IMR-90 (cell line): ENCODE data around the gene TYRO3. TPM values are rescaled to one million over a fixed set of nuclear protein-coding genes. Genes with fewer than 3 reads are reported as not detected.

Experiments used
- ATAC-seq: fragments of 200-7000 bp; cut with Tn5 transposase; 2 replicates; pipeline ENCODE4 v1.9.1; 2020; ENCODE audit warnings: low read depth, mild to moderate bottlenecking, moderate library complexity
- BruUV-seq: library from RNA; stranded (reverse); fragments of 400-500 nt; replicated peaks from 2 replicates; lab custom pipeline; 2021; lab: Mats Ljungman, UMichigan
- CTCF ChIA-PET: fragments of 300-600 bp; formaldehyde crosslinking; extraction: SDS; loops from one replicate; lab custom pipeline; 2021; ENCODE audit warnings: antibody characterized with exemption; lab: Yijun Ruan, JAX
- POLR2A ChIA-PET: fragments of 300-600 bp; sonication (Branson Sonifier 250); formaldehyde crosslinking; loops from one replicate; lab custom pipeline; 2022; ENCODE audit warnings: antibody characterized with exemption; ENCODE audit not compliant: unreplicated experiment; lab: Charles Lee
- DNase-seq: peaks from one replicate; pipeline ENCODE4 v3.0.0; 2013
- H2AFZ ChIP-seq: replicated peaks from 2 replicates; pipeline ENCODE3; 2013; ENCODE audit warnings: low read length, mild to moderate bottlenecking; ENCODE audit not compliant: poor library complexity
- H2AK5ac ChIP-seq: 2 replicates; pipeline ENCODE4 v1.6.1; 2013; ENCODE audit warnings: low read depth, low read length, inconsistent platforms
- H2AK9ac ChIP-seq: replicated peaks from 2 replicates; pipeline ENCODE3; 2013; ENCODE audit warnings: mild to moderate bottlenecking, low read depth, low read length, moderate library complexity; ENCODE audit not compliant: poor library complexity
- H2BK120ac ChIP-seq: 2 replicates; pipeline ENCODE4 v1.6.1; 2013; ENCODE audit warnings: low read depth, low read length, inconsistent platforms
- H2BK15ac ChIP-seq: 3 replicates; pipeline ENCODE4 v1.6.1; 2013; ENCODE audit warnings: low read depth, low read length, inconsistent platforms
- H2BK20ac ChIP-seq: 2 replicates; pipeline ENCODE4 v1.6.1; 2013; ENCODE audit warnings: low read depth, mild to moderate bottlenecking, inconsistent platforms, low read length, moderate library complexity
- H2BK5ac ChIP-seq: 2 replicates; pipeline ENCODE4 v1.6.1; 2013; ENCODE audit warnings: mild to moderate bottlenecking, low read depth, low read length, inconsistent platforms; ENCODE audit not compliant: poor library complexity, severe bottlenecking
- H3K14ac ChIP-seq: replicated peaks from 2 replicates; pipeline ENCODE4 v1.6.1; 2013; ENCODE audit warnings: low read depth, low read length, inconsistent platforms
- H3K18ac ChIP-seq: 2 replicates; pipeline ENCODE4 v1.6.1; 2013; ENCODE audit warnings: low read depth, low read length, control low read depth
- H3K23ac ChIP-seq: 2 replicates; pipeline ENCODE4 v1.6.1; 2013; ENCODE audit warnings: low read depth, low read length, inconsistent platforms
- H3K27ac ChIP-seq: 2 replicates; pipeline ENCODE4 v1.5.1; 2013; ENCODE audit warnings: mild to moderate bottlenecking, control low read depth, low read length; ENCODE audit not compliant: insufficient read depth
- H3K27me3 ChIP-seq: 2 replicates; pipeline ENCODE4 v1.6.1; 2013; ENCODE audit warnings: low read length; ENCODE audit not compliant: control insufficient read depth, insufficient read depth
- H3K36me3 ChIP-seq: 2 replicates; pipeline ENCODE4 v1.6.1; 2013; ENCODE audit warnings: low read length, mixed read lengths; ENCODE audit not compliant: control insufficient read depth, insufficient read depth
- H3K4ac ChIP-seq: 2 replicates; pipeline ENCODE4 v1.6.1; 2013; ENCODE audit warnings: low read depth, low read length, inconsistent platforms
- H3K4me1 ChIP-seq: 2 replicates; pipeline ENCODE4 v1.6.1; 2013; ENCODE audit warnings: low read length, mixed read lengths; ENCODE audit not compliant: control insufficient read depth, insufficient read depth
- H3K4me2 ChIP-seq: 2 replicates; pipeline ENCODE4 v1.6.1; 2013; ENCODE audit warnings: low read depth, mild to moderate bottlenecking, control low read depth, low read length, moderate library complexity
- H3K4me3 ChIP-seq: 2 replicates; pipeline ENCODE4 v1.5.1; 2013; ENCODE audit warnings: low read depth, mild to moderate bottlenecking, control low read depth, low read length, moderate library complexity; ENCODE audit not compliant: insufficient read depth
- H3K56ac ChIP-seq: 2 replicates; pipeline ENCODE4 v1.6.1; 2013; ENCODE audit warnings: low read length, inconsistent platforms; ENCODE audit not compliant: insufficient read depth; ENCODE audit errors: extremely low read depth
- H3K79me1 ChIP-seq, 2 experiments: 2 replicates each; pipeline ENCODE4 v1.6.1; 2013; ENCODE audit warnings: low read length in 2 of 2, inconsistent platforms in 1 of 2, low read depth in 1 of 2
- H3K9ac ChIP-seq: 2 replicates; pipeline ENCODE4 v1.6.1; 2013; ENCODE audit warnings: low read depth, low read length, control low read depth
- H3K9me1 ChIP-seq: 2 replicates; pipeline ENCODE4 v1.6.1; 2013; ENCODE audit warnings: low read length, inconsistent platforms; ENCODE audit not compliant: insufficient read depth
- H3K9me3 ChIP-seq: 2 replicates; pipeline ENCODE4 v1.6.1; 2013; ENCODE audit warnings: low read length; ENCODE audit not compliant: control insufficient read depth, insufficient read depth
- H4K20me1 ChIP-seq: 2 replicates; pipeline ENCODE4 v1.6.1; 2013; ENCODE audit warnings: low read length, inconsistent platforms; ENCODE audit not compliant: insufficient read depth
- H4K5ac ChIP-seq: 2 replicates; pipeline ENCODE4 v1.6.1; 2013; ENCODE audit warnings: mild to moderate bottlenecking, low read depth, low read length, control low read depth
- H4K8ac ChIP-seq, 2 experiments: 2 replicates each; pipeline ENCODE4 v1.6.1; 2013; ENCODE audit warnings: low read depth in 2 of 2, low read length in 2 of 2, control low read depth in 1 of 2, inconsistent platforms in 1 of 2
- H4K91ac ChIP-seq: 2 replicates; pipeline ENCODE4 v1.6.1; 2013; ENCODE audit warnings: low read depth, low read length, inconsistent platforms; ENCODE audit not compliant: insufficient read depth
- FOS ChIP-seq: fragments of 150-350 bp; IDR thresholded peaks from 2 replicates; pipeline ENCODE4 v1.6.1; 2016; ENCODE audit warnings: low read depth, low read length
- MXI1 ChIP-seq: IDR thresholded peaks from 2 replicates; pipeline ENCODE4 v1.6.1; 2012; ENCODE audit warnings: low read depth, mild to moderate bottlenecking, low read length, moderate library complexity, borderline replicate concordance
- NFE2L2 ChIP-seq: fragments of 150-350 bp; IDR thresholded peaks from 2 replicates; pipeline ENCODE4 v1.6.1; 2016; ENCODE audit warnings: low read depth, mild to moderate bottlenecking, low read length
- RCOR1 ChIP-seq: IDR thresholded peaks from 2 replicates; pipeline ENCODE4 v1.6.1; 2012; ENCODE audit warnings: mild to moderate bottlenecking, low read length, improper control_type of control experiment; ENCODE audit not compliant: insufficient replicate concordance
- WGBS, 2 experiments: methylation state at CpG; one replicate each; pipeline versions ENCODE4 v1.1.5 to v1.1.7; 2013; ENCODE audit warnings: missing lambda C conversion rate in 2 of 2; ENCODE audit not compliant: insufficient read length in 1 of 2; ENCODE audit errors: extremely low coverage in 2 of 2; 5-methylcytosine and 5-hydroxymethylcytosine counted together
- dilution Hi-C: fragments of 300-500 bp; cut with HindIII; formaldehyde crosslinking; loops from one replicate; pipeline ENCODE4 v1.14.3; 2018; ENCODE audit warnings: low sequenced_read_pairs; ENCODE audit not compliant: unreplicated experiment
- in situ Hi-C: fragments of 300-500 bp; cut with MboI; formaldehyde crosslinking; loops from 3 replicates; pipeline ENCODE4 v1.14.3; 2019; ENCODE audit warnings: low sequenced_read_pairs, inconsistent platforms, mixed read lengths
- intact Hi-C: fragments of 100-400 bp; cut with micrococcal nuclease; formaldehyde crosslinking; loops from 2 replicates; pipeline ENCODE4 v1.10.0; 2022
- polyA plus RNA-seq, 3 experiments: library from polyadenylated mRNA; depleted of rRNA; stranded (reverse); fragments of >200 nt; gene quantifications; 2 replicates each; pipeline ENCODE4 v1.2.3, GENCODE V29; 2012; ENCODE audit warnings: low replicate concordance in 1 of 3
- total RNA-seq: library from RNA; depleted of rRNA; stranded (reverse); fragments of >200 nt; gene quantifications from 2 replicates; pipeline ENCODE4 v1.2.3, GENCODE V29; 2012

The TYRO3 gene
- total and polyA plus RNA-seq, 2 of the 4 experiments (the other 2 are of a cell fraction): 11.5 to 18.4 TPM

DNA sequence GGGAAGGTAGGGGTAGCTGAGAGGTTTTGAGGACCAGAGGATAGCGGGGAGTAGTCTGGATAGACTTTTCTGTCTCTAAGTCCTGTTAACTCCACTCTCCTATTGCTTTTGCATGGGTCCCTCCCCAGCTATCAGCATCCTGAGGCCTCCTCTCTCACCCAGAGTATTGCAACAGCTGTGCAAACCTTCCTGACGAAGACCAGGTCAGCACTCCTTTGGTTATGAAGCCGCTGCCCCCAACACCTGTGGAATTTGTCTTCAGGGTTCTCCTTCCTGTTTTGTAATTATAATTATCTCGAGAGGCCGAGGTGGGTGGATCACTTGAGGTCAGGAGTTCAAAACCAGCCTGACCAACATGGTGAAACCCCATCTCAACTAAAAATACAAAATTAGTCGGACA, 24.8 kb downstream of the TYRO3 start:
- Histone ChIP-seq H4K8ac (no peak overlapping the region), H2BK5ac (no peak overlapping the region), H3K9me1 (no peaks in the 10 kb centered on the region; the same call in 1 of the 2 replicates), H2AFZ (no peak overlapping the region), H4K91ac (no peak overlapping the region), H3K4me2 (no peak overlapping the region), H4K20me1 (no peaks in the 10 kb centered on the region), H3K36me3 (no peaks in the 10 kb centered on the region), H4K5ac (no peak overlapping the region), H3K23ac (no peak overlapping the region), H3K18ac (no peak overlapping the region), H3K4ac (no peak overlapping the region), H3K9ac (no peak overlapping the region), H2AK5ac (no peak overlapping the region), H2BK20ac (no peak overlapping the region), H3K56ac (no peak overlapping the region), H3K79me1 (no peaks in the 10 kb centered on the region), H3K27me3 (no peaks in the 10 kb centered on the region), H3K4me1 (peaks cover 4% of the 10 kb centered on the region; the same call in 1 of the 2 replicates), H2BK120ac (no peak overlapping the region), H3K4me3 (no peak overlapping the region), H2AK9ac (no peak overlapping the region), H3K9me3 (no peaks in the 10 kb centered on the region), H3K27ac (no peak overlapping the region), H2BK15ac (no peak overlapping the region), H3K14ac (no peak overlapping the region)
- dilution Hi-C loops (no loop called here), intact Hi-C loops (no loop called here), in situ Hi-C loops (no loop called here)
- ATAC-seq (no peak), DNase-seq (no peak)
- no TSS peak for BruUV-seq
- POLR2A ChIA-PET: no interaction called here
- TF ChIP-seq RCOR1 (no peak), FOS (no peak), NFE2L2 (no peak), MXI1 (no peak)
- CTCF ChIA-PET: no interaction called here
- whole genome bisulfite sequencing, 2 experiments: no CpG with 5 or more reads among the region's 6 CpGs
